Endometrium (tissue), 2 donors: Measurements from ENCODE around the gene TEKTIP1.
"Not testable (repeated sequence)": the region's sequence is repeated elsewhere in the genome, so short reads cannot be mapped to it uniquely, and the experiment has no call there.

Experiments used
- FAIRE-seq: peaks from 2 replicates; lab custom pipeline; 2012; peaks lifted over from hg19 to GRCh38; lab: Jason Lieb, UNC
- donor health status: control.
- donor health status: control.

The TEKTIP1 gene

GRCh38 chr19:3507371-3508120, 31.4 kb upstream of the TEKTIP1 start:
- FAIRE-seq: no peak

GRCh38 chr19:3508121-3508661, 30.8 kb upstream of the TEKTIP1 start:
- FAIRE-seq: not testable (repeated sequence)

- FAIRE-seq: no peak
These were observed 30.0 kb upstream of the TEKTIP1 start for GRCh38 chr19:3508771-3509535.

GRCh38 chr19:3509566-3509989, 29.4 kb upstream of the TEKTIP1 start:
- no peak for FAIRE-seq

GRCh38 chr19:3510727-3511126, 28.2 kb upstream of the TEKTIP1 start:
- no peak for FAIRE-seq

GRCh38 chr19:3511506-3512251, 27.3 kb upstream of the TEKTIP1 start:
- FAIRE-seq: no peak

- no peak for FAIRE-seq
These were observed 26.3 kb upstream of the TEKTIP1 start for GRCh38 chr19:3512562-3513228.

GRCh38 chr19:3513229-3514140, 25.5 kb upstream of the TEKTIP1 start:
- no peak for FAIRE-seq

- no peak for FAIRE-seq
These were observed 24.0 kb upstream of the TEKTIP1 start for GRCh38 chr19:3514930-3515329.

GRCh38 chr19:3515891-3516422, 23.0 kb upstream of the TEKTIP1 start:
- FAIRE-seq: no peak

GRCh38 chr19:3516675-3517207, 22.2 kb upstream of the TEKTIP1 start:
- FAIRE-seq: no peak

GRCh38 chr19:3517638-3518037, 21.3 kb upstream of the TEKTIP1 start:
- FAIRE-seq: no peak

- no peak for FAIRE-seq
These were observed 20.7 kb upstream of the TEKTIP1 start for GRCh38 chr19:3518255-3518654.

GRCh38 chr19:3518659-3519058, 20.3 kb upstream of the TEKTIP1 start:
- FAIRE-seq: no peak

GRCh38 chr19:3519126-3519525, 19.8 kb upstream of the TEKTIP1 start:
- FAIRE-seq: no peak

GRCh38 chr19:3520166-3521103, 18.5 kb upstream of the TEKTIP1 start:
- FAIRE-seq: no peak

- FAIRE-seq: no peak
These were observed 17.9 kb upstream of the TEKTIP1 start for GRCh38 chr19:3521104-3521445.

- no peak for FAIRE-seq
These were observed 16.3 kb upstream of the TEKTIP1 start for GRCh38 chr19:3522421-3523360.
